HepG2 (cell line): ENCODE results near the gene C6orf132. TPM values are rescaled to one million over a fixed set of nuclear protein-coding genes. Genes with fewer than 3 reads are reported as not detected.
A peak's percentile ranks its signal among the peaks of the same experiment; 100 is the strongest.

Experiments used
- ATAC-seq: fragments of 200-7000 bp; cut with Tn5 transposase; 3 replicates; pipeline ENCODE4 v1.9.1; 2020; ENCODE audit warnings: mild to moderate bottlenecking, moderate library complexity
- BruUV-seq: library from RNA; stranded (reverse); fragments of 400-500 nt; replicated peaks from 2 replicates; lab custom pipeline; 2021; lab: Mats Ljungman, UMichigan
- CTCF ChIA-PET: fragments of 300-600 bp; formaldehyde crosslinking; extraction: SDS; loops from one replicate; lab custom pipeline; 2021; ENCODE audit warnings: low total read pairs, inconsistent platforms, low intra/inter-chr PET ratio; lab: Yijun Ruan, JAX
- POLR2A ChIA-PET: fragments of 350-600 bp; sonication (Branson Sonifier 250); formaldehyde crosslinking; loops from one replicate; lab custom pipeline; 2020; ENCODE audit warnings: antibody characterized with exemption, inconsistent platforms; lab: Yijun Ruan, JAX
- DNase-seq: peaks from one replicate; pipeline ENCODE4 v3.0.0-alpha.2; 2015; ENCODE audit warnings: low spot score
- FAIRE-seq: peaks from 3 replicates; lab custom pipeline; 2011; peaks lifted over from hg19 to GRCh38; lab: Jason Lieb, UNC
- H2AFZ ChIP-seq: one replicate; pipeline ENCODE4 v1.6.1; 2011; ENCODE audit warnings: low read length, inconsistent platforms
- H3K27ac ChIP-seq: fragments of 300-600 bp; 3 replicates; pipeline ENCODE4 v1.8.0; 2011; ENCODE audit warnings: mixed run types, mild to moderate bottlenecking, mixed read lengths, low read length, inconsistent platforms; ENCODE audit not compliant: insufficient read depth; ENCODE audit errors: extremely low read length
- H3K27me3 ChIP-seq, 2 experiments: fragments of 200-600 bp in 1 of 2; 2 replicates in 1 of 2; 3 replicates in 1 of 2; pipeline versions ENCODE4 v1.6.0 to v1.8.0; 2011; ENCODE audit warnings: low read length in 2 of 2, mild to moderate bottlenecking in 2 of 2, moderate library complexity in 2 of 2, inconsistent platforms in 1 of 2; ENCODE audit not compliant: insufficient read depth in 2 of 2, control insufficient read depth in 1 of 2
- H3K36me3 ChIP-seq, 2 experiments: fragments of 200-600 bp in 1 of 2; replicated peaks in 1 of 2; 2 replicates in 1 of 2; 3 replicates in 1 of 2; pipeline versions ENCODE4 v1.5.1 to v1.8.0; 2011; ENCODE audit warnings: low read length in 2 of 2, inconsistent platforms in 1 of 2; ENCODE audit not compliant: insufficient read depth in 2 of 2, control insufficient read depth in 1 of 2
- H3K4me1 ChIP-seq: 2 replicates; pipeline ENCODE4 v1.5.1; 2012; ENCODE audit warnings: low read length, inconsistent platforms; ENCODE audit not compliant: insufficient read depth
- H3K4me2 ChIP-seq: 2 replicates; pipeline ENCODE4 v1.6.0; 2011; ENCODE audit warnings: low read depth, low read length, inconsistent platforms
- H3K4me3 ChIP-seq, 3 experiments: fragments of 200-600 bp in 1 of 3; sonication (generic), shearing (Covaris generic) in 1 of 3; replicated peaks in 1 of 3; 2 replicates each; pipeline ENCODE4 v1.5.1; 2011 to 2016; ENCODE audit warnings: low read length in 3 of 3, inconsistent platforms in 2 of 3, low read depth in 2 of 3, mild to moderate bottlenecking in 2 of 3, control low read depth in 1 of 3, mixed read lengths in 1 of 3; ENCODE audit not compliant: insufficient read depth in 1 of 3
- H3K79me2 ChIP-seq: one replicate; pipeline ENCODE4 v1.6.1; 2011; ENCODE audit warnings: low read length, inconsistent platforms; ENCODE audit not compliant: insufficient read depth
- H3K9ac ChIP-seq: 2 replicates; pipeline ENCODE4 v1.6.0; 2011; ENCODE audit warnings: mild to moderate bottlenecking, low read depth, low read length, inconsistent platforms; ENCODE audit not compliant: insufficient read depth
- H3K9me3 ChIP-seq: 2 replicates; pipeline ENCODE4 v1.5.1; 2012; ENCODE audit warnings: mild to moderate bottlenecking, low read length
- H4K20me1 ChIP-seq: 2 replicates; pipeline ENCODE4 v1.6.0; 2011; ENCODE audit warnings: inconsistent platforms, mild to moderate bottlenecking, low read length, moderate library complexity; ENCODE audit not compliant: insufficient read depth
- ATRX ChIP-seq: sonication (generic); formaldehyde crosslinking; IDR thresholded peaks from 2 replicates; pipeline ENCODE4 v1.4.0; 2020; ENCODE audit warnings: missing genetic modification reagents, borderline replicate concordance
- DPF2 ChIP-seq: sonication (generic); formaldehyde crosslinking; IDR thresholded peaks from 2 replicates; pipeline ENCODE4 v1.4.0; 2020; ENCODE audit warnings: mild to moderate bottlenecking, low read depth, missing genetic modification reagents, borderline replicate concordance
- PAX8 ChIP-seq: sonication (generic); formaldehyde crosslinking; IDR thresholded peaks from 2 replicates; pipeline ENCODE4 v1.8.0; 2022; ENCODE audit warnings: mild to moderate bottlenecking, missing genetic modification reagents, borderline replicate concordance
- RARA ChIP-seq: IDR thresholded peaks from 2 replicates; pipeline ENCODE4 v1.6.1; 2016; ENCODE audit warnings: missing genetic modification reagents, missing compliant biosample characterization
- RELA ChIP-seq: sonication (generic); formaldehyde crosslinking; IDR thresholded peaks from 2 replicates; pipeline ENCODE4 v1.4.0; 2020; ENCODE audit warnings: missing genetic modification reagents
- RXRB ChIP-seq: IDR thresholded peaks from 2 replicates; pipeline ENCODE4 v1.6.1; 2016; ENCODE audit warnings: borderline replicate concordance, missing genetic modification reagents, missing compliant biosample characterization
- SIX4 ChIP-seq: sonication (generic); formaldehyde crosslinking; IDR thresholded peaks from 2 replicates; pipeline ENCODE4 v1.4.0; 2020; ENCODE audit warnings: missing genetic modification reagents
- ZNF205 ChIP-seq: IDR thresholded peaks from 2 replicates; pipeline ENCODE4 v1.6.1; 2018; ENCODE audit warnings: missing biosample characterization, missing genetic modification reagents
- ZNF230 ChIP-seq: sonication (generic); formaldehyde crosslinking; IDR thresholded peaks from 2 replicates; pipeline ENCODE4 v1.4.0; 2020; ENCODE audit warnings: mild to moderate bottlenecking, missing genetic modification reagents
- ZNF33B ChIP-seq: sonication (generic); formaldehyde crosslinking; IDR thresholded peaks from 2 replicates; pipeline ENCODE4 v1.5.1; 2020; ENCODE audit warnings: mild to moderate bottlenecking, missing genetic modification reagents
- WGBS: methylation state at CpG from one replicate; pipeline ENCODE4 v1.1.6; 2017; ENCODE audit warnings: low lambda C conversion rate; 5-methylcytosine and 5-hydroxymethylcytosine counted together
- in situ Hi-C: cut with HindIII; loops from 2 replicates; pipeline ENCODE4 v1.10.0; 2017; ENCODE audit warnings: low pct_unique_long_range_greater_than_20kb; ENCODE audit not compliant: extremely low pct_ligation_motif_present
- intact Hi-C: fragments of 100-400 bp; cut with micrococcal nuclease; formaldehyde crosslinking; loops from one replicate; pipeline ENCODE4 v1.10.0; 2022; ENCODE audit not compliant: unreplicated experiment
- polyA plus RNA-seq, 8 experiments: library from polyadenylated mRNA; depleted of rRNA in 3 of 8; stranded (reverse) in 7 of 8; unstranded in 1 of 8; fragments of >200 nt; fragmentation: Illumina TruSeq in 4 of 8; extraction: Trizol in 4 of 8; gene quantifications; 2 replicates each; pipeline versions ENCODE4 v1.2.1 to v1.2.3, GENCODE V29; 2011 to 2016; ENCODE audit warnings: low read depth in 4 of 8, missing spikeins in 1 of 8, mixed read lengths in 1 of 8; ENCODE audit not compliant: insufficient read depth in 1 of 8
- total RNA-seq, 5 experiments: library from RNA; depleted of rRNA; stranded (reverse); fragments of >200 nt; fragmentation: Illumina TruSeq; extraction: Trizol; gene quantifications; 2 replicates each; pipeline ENCODE4 v1.2.3, GENCODE V29; 2016; ENCODE audit warnings: low read depth in 1 of 5
- TF ChIP-seq, protein P1 (sequence below): sonication (generic); formaldehyde crosslinking; conservative IDR thresholded peaks from 2 replicates; pipeline ENCODE4 v1.8.0; 2022; ENCODE audit warnings: missing genetic modification reagents
- TF ChIP-seq, protein P2 (sequence below), 2 experiments: fragments of 450-650 bp in 1 of 2; sonication (generic) in 1 of 2; formaldehyde crosslinking in 1 of 2; IDR thresholded peaks; 2 replicates each; pipeline versions ENCODE4 v1.6.1 to v1.8.0; 2016 to 2022; ENCODE audit warnings: antibody characterized with exemption in 1 of 2, mild to moderate bottlenecking in 1 of 2, missing genetic modification reagents in 1 of 2

The C6orf132 gene
- total and polyA plus RNA-seq, 2 of the 13 experiments (the other 11 are each of a cell fraction or from before 2014, with no cell fraction given): 0.78 to 3.0 TPM

DNA sequence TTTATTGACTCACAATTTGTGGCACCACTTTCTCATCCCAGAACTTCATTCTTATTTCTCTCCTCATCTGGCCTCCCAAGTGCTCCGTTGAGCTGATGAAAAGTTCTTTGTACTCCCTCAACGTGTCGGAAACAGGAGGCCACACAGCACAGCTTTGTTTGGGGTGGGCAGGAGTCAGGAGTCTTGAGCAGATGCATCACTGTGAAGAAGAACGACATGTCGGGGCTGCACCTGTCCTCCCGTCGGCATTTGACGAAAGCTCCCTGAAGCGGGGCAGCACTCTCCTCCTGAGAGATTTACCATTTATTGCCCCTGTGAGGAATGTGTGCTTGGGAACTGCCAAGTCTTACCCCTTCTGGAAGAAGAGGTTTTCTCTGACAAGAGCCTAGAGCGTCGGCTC lies 64.0 kb downstream of the C6orf132 start:
- Histone ChIP-seq H3K4me1 (no peaks in the 10 kb centered on the region), H2AFZ (no peak overlapping the region), H3K9ac (no peak overlapping the region), H3K79me2 (no peaks in the 10 kb centered on the region), H4K20me1 (no peaks in the 10 kb centered on the region), H3K4me3 (no peak overlapping the region), H3K27ac (no peak overlapping the region), H3K27me3 (no peaks in the 10 kb centered on the region), H3K4me2 (no peak overlapping the region), H3K9me3 (no peaks in the 10 kb centered on the region), H3K36me3 (peaks cover 8 to 36% of the 10 kb centered on the region in 2 experiments; a peak in 4 of 5 replicates)
- in situ Hi-C loops: loop anchor here (5.0 kb wide), 1 partner anchor 89 kb away; no protein-coding TSS in a partner anchor
- FAIRE-seq (no peak), ATAC-seq (no peak), DNase-seq (no peak)
- TSS peak; percentile 30 for BruUV-seq
- WGBS: 98% methylated on average over 11 of the region's 11 CpGs
- ChIA-PET POLR2A (interaction anchor here (1.0 kb wide), 1 partner anchor 64 kb away, joined by 3 read pairs; the partner anchor contains the start of gene C6orf132), CTCF (interaction anchor here (0.9 kb wide), 1 partner anchor 88 kb away, joined by 4 read pairs; no protein-coding TSS in a partner anchor)
- intact Hi-C loops: no loop called here
- no peak for TF ChIP-seq RARA (CRISPR knock-in tag)
- TF ChIP-seq, protein P1, sequence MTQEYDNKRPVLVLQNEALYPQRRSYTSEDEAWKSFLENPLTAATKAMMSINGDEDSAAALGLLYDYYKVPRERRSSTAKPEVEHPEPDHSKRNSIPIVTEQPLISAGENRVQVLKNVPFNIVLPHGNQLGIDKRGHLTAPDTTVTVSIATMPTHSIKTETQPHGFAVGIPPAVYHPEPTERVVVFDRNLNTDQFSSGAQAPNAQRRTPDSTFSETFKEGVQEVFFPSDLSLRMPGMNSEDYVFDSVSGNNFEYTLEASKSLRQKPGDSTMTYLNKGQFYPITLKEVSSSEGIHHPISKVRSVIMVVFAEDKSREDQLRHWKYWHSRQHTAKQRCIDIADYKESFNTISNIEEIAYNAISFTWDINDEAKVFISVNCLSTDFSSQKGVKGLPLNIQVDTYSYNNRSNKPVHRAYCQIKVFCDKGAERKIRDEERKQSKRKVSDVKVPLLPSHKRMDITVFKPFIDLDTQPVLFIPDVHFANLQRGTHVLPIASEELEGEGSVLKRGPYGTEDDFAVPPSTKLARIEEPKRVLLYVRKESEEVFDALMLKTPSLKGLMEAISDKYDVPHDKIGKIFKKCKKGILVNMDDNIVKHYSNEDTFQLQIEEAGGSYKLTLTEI (CRISPR knock-in tag): no peak
- no peak for TF ChIP-seq PAX8 (CRISPR knock-in tag)
- TF ChIP-seq DPF2 (CRISPR knock-in tag): no peak
- no peak for TF ChIP-seq SIX4 (CRISPR knock-in tag)
- TF ChIP-seq ZNF33B: no peak
- TF ChIP-seq ATRX (CRISPR knock-in tag): no peak
- TF ChIP-seq RXRB (CRISPR knock-in tag): no peak
- TF ChIP-seq, protein P2, sequence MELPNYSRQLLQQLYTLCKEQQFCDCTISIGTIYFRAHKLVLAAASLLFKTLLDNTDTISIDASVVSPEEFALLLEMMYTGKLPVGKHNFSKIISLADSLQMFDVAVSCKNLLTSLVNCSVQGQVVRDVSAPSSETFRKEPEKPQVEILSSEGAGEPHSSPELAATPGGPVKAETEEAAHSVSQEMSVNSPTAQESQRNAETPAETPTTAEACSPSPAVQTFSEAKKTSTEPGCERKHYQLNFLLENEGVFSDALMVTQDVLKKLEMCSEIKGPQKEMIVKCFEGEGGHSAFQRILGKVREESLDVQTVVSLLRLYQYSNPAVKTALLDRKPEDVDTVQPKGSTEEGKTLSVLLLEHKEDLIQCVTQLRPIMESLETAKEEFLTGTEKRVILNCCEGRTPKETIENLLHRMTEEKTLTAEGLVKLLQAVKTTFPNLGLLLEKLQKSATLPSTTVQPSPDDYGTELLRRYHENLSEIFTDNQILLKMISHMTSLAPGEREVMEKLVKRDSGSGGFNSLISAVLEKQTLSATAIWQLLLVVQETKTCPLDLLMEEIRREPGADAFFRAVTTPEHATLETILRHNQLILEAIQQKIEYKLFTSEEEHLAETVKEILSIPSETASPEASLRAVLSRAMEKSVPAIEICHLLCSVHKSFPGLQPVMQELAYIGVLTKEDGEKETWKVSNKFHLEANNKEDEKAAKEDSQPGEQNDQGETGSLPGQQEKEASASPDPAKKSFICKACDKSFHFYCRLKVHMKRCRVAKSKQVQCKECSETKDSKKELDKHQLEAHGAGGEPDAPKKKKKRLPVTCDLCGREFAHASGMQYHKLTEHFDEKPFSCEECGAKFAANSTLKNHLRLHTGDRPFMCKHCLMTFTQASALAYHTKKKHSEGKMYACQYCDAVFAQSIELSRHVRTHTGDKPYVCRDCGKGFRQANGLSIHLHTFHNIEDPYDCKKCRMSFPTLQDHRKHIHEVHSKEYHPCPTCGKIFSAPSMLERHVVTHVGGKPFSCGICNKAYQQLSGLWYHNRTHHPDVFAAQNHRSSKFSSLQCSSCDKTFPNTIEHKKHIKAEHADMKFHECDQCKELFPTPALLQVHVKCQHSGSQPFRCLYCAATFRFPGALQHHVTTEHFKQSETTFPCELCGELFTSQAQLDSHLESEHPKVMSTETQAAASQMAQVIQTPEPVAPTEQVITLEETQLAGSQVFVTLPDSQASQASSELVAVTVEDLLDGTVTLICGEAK (IDR thresholded peaks at IDR 0.05): no peak
- TF ChIP-seq, protein P2 (CRISPR knock-in tag; IDR thresholded peaks at IDR 0.05): no peak
- TF ChIP-seq ZNF230 (CRISPR knock-in tag): no peak
- TF ChIP-seq ZNF205 (CRISPR knock-in tag): no peak
- no peak for TF ChIP-seq RELA
